HEK293T (cell line): Measurements from ENCODE around the gene EIF4G3.

Experiments
- ARNT ChIP-seq: fragments of 450-650 bp; IDR thresholded peaks from 2 replicates; pipeline ENCODE4 v1.6.1; 2017; ENCODE audit warnings: mild to moderate bottlenecking
- BHLHE40 ChIP-seq: fragments of 450-650 bp; IDR thresholded peaks from 2 replicates; pipeline ENCODE4 v1.6.1; 2016; ENCODE audit warnings: mild to moderate bottlenecking, moderate library complexity, borderline replicate concordance
- FOXK2 ChIP-seq: fragments of 450-650 bp; IDR thresholded peaks from 2 replicates; pipeline ENCODE4 v1.6.1; 2016; ENCODE audit warnings: mild to moderate bottlenecking
- FOXM1 ChIP-seq: fragments of 450-650 bp; IDR thresholded peaks from 2 replicates; pipeline ENCODE4 v1.6.1; 2017; ENCODE audit warnings: mild to moderate bottlenecking, borderline replicate concordance
- L3MBTL2 ChIP-seq: fragments of 450-650 bp; conservative IDR thresholded peaks from 2 replicates; pipeline ENCODE4 v1.6.1; 2016; ENCODE audit warnings: mild to moderate bottlenecking
- LEF1 ChIP-seq: fragments of 450-650 bp; IDR thresholded peaks from 2 replicates; pipeline ENCODE4 v1.6.1; 2017; ENCODE audit warnings: mild to moderate bottlenecking, borderline replicate concordance
- NFRKB ChIP-seq: fragments of 450-650 bp; IDR thresholded peaks from 2 replicates; pipeline ENCODE4 v1.6.1; 2016; ENCODE audit warnings: mild to moderate bottlenecking, moderate library complexity
- SP1 ChIP-seq: fragments of 450-650 bp; IDR thresholded peaks from 2 replicates; pipeline ENCODE4 v1.6.1; 2017
- TARDBP ChIP-seq: fragments of 450-650 bp; IDR thresholded peaks from 2 replicates; pipeline ENCODE4 v1.6.1; 2016
- ZNF384 ChIP-seq: fragments of 450-650 bp; IDR thresholded peaks from 2 replicates; pipeline ENCODE4 v1.6.1; 2016

GRCh38 chr1:20868263-20868662 is 308.4 kb downstream of the EIF4G3 start:
- TF ChIP-seq ZNF384 (no peak), BHLHE40 (no peak), NFRKB (no peak), ARNT (no peak), FOXK2 (no peak), SP1 (no peak), TARDBP (no peak), L3MBTL2 (no peak), LEF1 (no peak), FOXM1 (no peak)
